ENCODE results near the gene AMFR.

DNA sequence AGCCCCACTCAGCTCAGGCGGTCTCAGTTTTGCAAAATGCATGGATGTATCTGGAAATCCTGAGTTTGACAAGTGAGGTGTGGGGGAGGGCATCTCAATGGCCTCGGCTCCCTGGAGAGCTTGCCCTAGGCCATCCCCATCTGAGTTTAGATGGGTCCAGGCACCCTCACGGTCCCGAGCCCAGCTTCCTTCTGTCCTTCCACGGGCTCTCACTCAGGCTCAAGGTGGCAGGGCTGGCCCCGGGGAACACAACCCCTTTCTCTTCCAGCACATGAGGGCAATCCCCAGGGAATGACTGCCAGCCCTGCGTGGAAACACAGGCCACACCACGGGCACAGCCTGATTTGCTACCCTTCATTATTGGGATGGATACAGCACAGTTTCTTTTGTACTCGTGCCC lies 58.4 kb downstream of the AMFR start:
- TF ChIP-seq, protein P1, sequence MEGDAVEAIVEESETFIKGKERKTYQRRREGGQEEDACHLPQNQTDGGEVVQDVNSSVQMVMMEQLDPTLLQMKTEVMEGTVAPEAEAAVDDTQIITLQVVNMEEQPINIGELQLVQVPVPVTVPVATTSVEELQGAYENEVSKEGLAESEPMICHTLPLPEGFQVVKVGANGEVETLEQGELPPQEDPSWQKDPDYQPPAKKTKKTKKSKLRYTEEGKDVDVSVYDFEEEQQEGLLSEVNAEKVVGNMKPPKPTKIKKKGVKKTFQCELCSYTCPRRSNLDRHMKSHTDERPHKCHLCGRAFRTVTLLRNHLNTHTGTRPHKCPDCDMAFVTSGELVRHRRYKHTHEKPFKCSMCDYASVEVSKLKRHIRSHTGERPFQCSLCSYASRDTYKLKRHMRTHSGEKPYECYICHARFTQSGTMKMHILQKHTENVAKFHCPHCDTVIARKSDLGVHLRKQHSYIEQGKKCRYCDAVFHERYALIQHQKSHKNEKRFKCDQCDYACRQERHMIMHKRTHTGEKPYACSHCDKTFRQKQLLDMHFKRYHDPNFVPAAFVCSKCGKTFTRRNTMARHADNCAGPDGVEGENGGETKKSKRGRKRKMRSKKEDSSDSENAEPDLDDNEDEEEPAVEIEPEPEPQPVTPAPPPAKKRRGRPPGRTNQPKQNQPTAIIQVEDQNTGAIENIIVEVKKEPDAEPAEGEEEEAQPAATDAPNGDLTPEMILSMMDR (IDR thresholded peaks at IDR 0.05): no peak
- TF ChIP-seq NR1H2 (CRISPR knock-in tag; IDR thresholded peaks at IDR 0.05): no peak
- TF ChIP-seq, protein P2, sequence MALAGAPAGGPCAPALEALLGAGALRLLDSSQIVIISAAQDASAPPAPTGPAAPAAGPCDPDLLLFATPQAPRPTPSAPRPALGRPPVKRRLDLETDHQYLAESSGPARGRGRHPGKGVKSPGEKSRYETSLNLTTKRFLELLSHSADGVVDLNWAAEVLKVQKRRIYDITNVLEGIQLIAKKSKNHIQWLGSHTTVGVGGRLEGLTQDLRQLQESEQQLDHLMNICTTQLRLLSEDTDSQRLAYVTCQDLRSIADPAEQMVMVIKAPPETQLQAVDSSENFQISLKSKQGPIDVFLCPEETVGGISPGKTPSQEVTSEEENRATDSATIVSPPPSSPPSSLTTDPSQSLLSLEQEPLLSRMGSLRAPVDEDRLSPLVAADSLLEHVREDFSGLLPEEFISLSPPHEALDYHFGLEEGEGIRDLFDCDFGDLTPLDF (CRISPR knock-in tag; IDR thresholded peaks at IDR 0.05): no peak
- TF ChIP-seq, protein P3, sequence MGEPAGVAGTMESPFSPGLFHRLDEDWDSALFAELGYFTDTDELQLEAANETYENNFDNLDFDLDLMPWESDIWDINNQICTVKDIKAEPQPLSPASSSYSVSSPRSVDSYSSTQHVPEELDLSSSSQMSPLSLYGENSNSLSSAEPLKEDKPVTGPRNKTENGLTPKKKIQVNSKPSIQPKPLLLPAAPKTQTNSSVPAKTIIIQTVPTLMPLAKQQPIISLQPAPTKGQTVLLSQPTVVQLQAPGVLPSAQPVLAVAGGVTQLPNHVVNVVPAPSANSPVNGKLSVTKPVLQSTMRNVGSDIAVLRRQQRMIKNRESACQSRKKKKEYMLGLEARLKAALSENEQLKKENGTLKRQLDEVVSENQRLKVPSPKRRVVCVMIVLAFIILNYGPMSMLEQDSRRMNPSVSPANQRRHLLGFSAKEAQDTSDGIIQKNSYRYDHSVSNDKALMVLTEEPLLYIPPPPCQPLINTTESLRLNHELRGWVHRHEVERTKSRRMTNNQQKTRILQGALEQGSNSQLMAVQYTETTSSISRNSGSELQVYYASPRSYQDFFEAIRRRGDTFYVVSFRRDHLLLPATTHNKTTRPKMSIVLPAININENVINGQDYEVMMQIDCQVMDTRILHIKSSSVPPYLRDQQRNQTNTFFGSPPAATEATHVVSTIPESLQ (CRISPR knock-in tag; IDR thresholded peaks at IDR 0.05): no peak
- TF ChIP-seq, protein P4, sequence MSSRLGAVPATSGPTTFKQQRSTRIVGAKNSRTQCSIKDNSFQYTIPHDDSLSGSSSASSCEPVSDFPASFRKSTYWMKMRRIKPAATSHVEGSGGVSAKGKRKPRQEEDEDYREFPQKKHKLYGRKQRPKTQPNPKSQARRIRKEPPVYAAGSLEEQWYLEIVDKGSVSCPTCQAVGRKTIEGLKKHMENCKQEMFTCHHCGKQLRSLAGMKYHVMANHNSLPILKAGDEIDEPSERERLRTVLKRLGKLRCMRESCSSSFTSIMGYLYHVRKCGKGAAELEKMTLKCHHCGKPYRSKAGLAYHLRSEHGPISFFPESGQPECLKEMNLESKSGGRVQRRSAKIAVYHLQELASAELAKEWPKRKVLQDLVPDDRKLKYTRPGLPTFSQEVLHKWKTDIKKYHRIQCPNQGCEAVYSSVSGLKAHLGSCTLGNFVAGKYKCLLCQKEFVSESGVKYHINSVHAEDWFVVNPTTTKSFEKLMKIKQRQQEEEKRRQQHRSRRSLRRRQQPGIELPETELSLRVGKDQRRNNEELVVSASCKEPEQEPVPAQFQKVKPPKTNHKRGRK (CRISPR knock-in tag; IDR thresholded peaks at IDR 0.05; ENCODE audit: borderline replicate concordance): no peak
- TF ChIP-seq, protein P5, sequence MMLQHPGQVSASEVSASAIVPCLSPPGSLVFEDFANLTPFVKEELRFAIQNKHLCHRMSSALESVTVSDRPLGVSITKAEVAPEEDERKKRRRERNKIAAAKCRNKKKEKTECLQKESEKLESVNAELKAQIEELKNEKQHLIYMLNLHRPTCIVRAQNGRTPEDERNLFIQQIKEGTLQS (CRISPR knock-in tag; conservative IDR thresholded peaks at IDR 0.05): no peak

Measured in WTC11 (cell line).